Measurements from ENCODE around the gene MSANTD2. TPM values are rescaled to one million over a fixed set of nuclear protein-coding genes. Genes with fewer than 3 reads are reported as not detected.

Gene MSANTD2
- total RNA-seq, 1 experiment from 2014 or later: 32.6 TPM

- Histone ChIP-seq H2AFZ (ENCODE audit: low read length) (no peak overlapping the region), H3K9me2 (replicated peaks; ENCODE audit: low read length) (no peaks in the 10 kb centered on the region), H3K9me3 (ENCODE audit: low read length) (no peaks in the 10 kb centered on the region), H3K9ac (ENCODE audit: low read length) (no peak overlapping the region), H3K27ac (ENCODE audit: low read length) (no peak overlapping the region), H3K36me3 (ENCODE audit: low read depth, low read length) (no peaks in the 10 kb centered on the region), H3K4me3 (ENCODE audit: low read length) (no peak overlapping the region), H3K4me2 (ENCODE audit: low read length) (no peak overlapping the region), H3K4me1 (ENCODE audit: insufficient read depth, low read length) (peaks cover 25% of the 10 kb centered on the region), H3K27me3 (ENCODE audit: low read length) (no peaks in the 10 kb centered on the region), H3F3A (ENCODE audit: low read length, unreplicated experiment) (no peaks in the 10 kb centered on the region), H4K20me1 (ENCODE audit: low read length) (peaks cover 58% of the 10 kb centered on the region), H3K79me2 (ENCODE audit: low read length) (peaks cover 100% of the 10 kb centered on the region)
- BruUV-seq (replicated peaks): no TSS peak
- CTCF ChIA-PET: no interaction called here
- TF ChIP-seq EZH2phosphoT487 (IDR thresholded peaks at IDR 0.05; ENCODE audit: borderline replicate concordance, low read length) (no peak), EZH2 (IDR thresholded peaks at IDR 0.05; ENCODE audit: low read length, unreplicated experiment) (no peak), CTCF (conservative IDR thresholded peaks at IDR 0.05; ENCODE audit: low read depth, low read length) (no peak)
- ATAC-seq: peak; percentile 10; the same call in 1 of the 2 replicates
- intact Hi-C loops (cut with micrococcal nuclease): loop anchor here (10.0 kb wide), 1 partner anchor 47 kb away; no protein-coding TSS in a partner anchor
- DNase-seq: peak; percentile 30
- POLR2A ChIA-PET (ENCODE audit: unreplicated experiment): no interaction called here
Observed at GRCh38 chr11:124791626-124792341, 8.4 kb downstream of the MSANTD2 start.

- Histone ChIP-seq H3K36me3 (ENCODE audit: low read depth, low read length) (no peaks in the 10 kb centered on the region), H3K79me2 (ENCODE audit: low read length) (peaks cover 98% of the 10 kb centered on the region), H3K4me2 (ENCODE audit: low read length) (no peak overlapping the region), H3K27me3 (ENCODE audit: low read length) (no peaks in the 10 kb centered on the region), H3K9me2 (replicated peaks; ENCODE audit: low read length) (no peaks in the 10 kb centered on the region), H3F3A (ENCODE audit: low read length, unreplicated experiment) (no peaks in the 10 kb centered on the region), H4K20me1 (ENCODE audit: low read length) (peaks cover 47% of the 10 kb centered on the region), H3K27ac (ENCODE audit: low read length) (no peak overlapping the region), H3K4me3 (ENCODE audit: low read length) (no peak overlapping the region), H2AFZ (ENCODE audit: low read length) (no peak overlapping the region), H3K4me1 (ENCODE audit: insufficient read depth, low read length) (peaks cover 17% of the 10 kb centered on the region), H3K9ac (ENCODE audit: low read length) (no peak overlapping the region), H3K9me3 (ENCODE audit: low read length) (no peaks in the 10 kb centered on the region)
- CTCF ChIA-PET: no interaction called here
- no peak for DNase-seq
- intact Hi-C loops (cut with micrococcal nuclease): no loop called here
- TF ChIP-seq EZH2phosphoT487 (IDR thresholded peaks at IDR 0.05; ENCODE audit: borderline replicate concordance, low read length): no peak
- no peak for TF ChIP-seq CTCF (conservative IDR thresholded peaks at IDR 0.05; ENCODE audit: low read depth, low read length)
- TF ChIP-seq EZH2 (IDR thresholded peaks at IDR 0.05; ENCODE audit: low read length, unreplicated experiment): no peak
- POLR2A ChIA-PET (ENCODE audit: unreplicated experiment): no interaction called here
- BruUV-seq (replicated peaks): no TSS peak
- ATAC-seq: peak; percentile 13
Observed at GRCh38 chr11:124788521-124788920, 11.7 kb downstream of the MSANTD2 start.

- H3K9me3 ChIP-seq (ENCODE audit: low read length): no peaks in the 10 kb centered on the region
- BruUV-seq (replicated peaks): no TSS peak
- no peak overlapping the region for H3K27ac ChIP-seq (ENCODE audit: low read length)
- no peaks in the 10 kb centered on the region for H3K9me2 ChIP-seq (replicated peaks; ENCODE audit: low read length)
- peaks cover 6% of the 10 kb centered on the region; the same call in 1 of the 2 replicates for H4K20me1 ChIP-seq (ENCODE audit: low read length)
- TF ChIP-seq EZH2phosphoT487 (IDR thresholded peaks at IDR 0.05; ENCODE audit: borderline replicate concordance, low read length) (no peak), EZH2 (IDR thresholded peaks at IDR 0.05; ENCODE audit: low read length, unreplicated experiment) (no peak), CTCF (conservative IDR thresholded peaks at IDR 0.05; ENCODE audit: low read depth, low read length) (no peak)
- H3K4me3 ChIP-seq (ENCODE audit: low read length): no peak overlapping the region
- POLR2A ChIA-PET (ENCODE audit: unreplicated experiment): no interaction called here
- no peaks in the 10 kb centered on the region for H3K27me3 ChIP-seq (ENCODE audit: low read length)
- intact Hi-C loops (cut with micrococcal nuclease): no loop called here
- H3K4me1 ChIP-seq (ENCODE audit: insufficient read depth, low read length): no peaks in the 10 kb centered on the region
- no peak overlapping the region for H3K9ac ChIP-seq (ENCODE audit: low read length)
- no peak for DNase-seq
- CTCF ChIA-PET: no interaction called here
- H3F3A ChIP-seq (ENCODE audit: low read length, unreplicated experiment): no peaks in the 10 kb centered on the region
- ATAC-seq: no peak
- peaks cover 53% of the 10 kb centered on the region for H3K79me2 ChIP-seq (ENCODE audit: low read length)
- H3K36me3 ChIP-seq (ENCODE audit: low read depth, low read length): no peaks in the 10 kb centered on the region
- H2AFZ ChIP-seq (ENCODE audit: low read length): no peak overlapping the region
- no peak overlapping the region for H3K4me2 ChIP-seq (ENCODE audit: low read length)
Observed at GRCh38 chr11:124784051-124784450, 16.2 kb downstream of the MSANTD2 start.

Data from PC-3 (cell line).